ENCODE data around the gene PLA2G4F.

GRCh38 chr15:42201801-42202200 lies 45.4 kb upstream of the PLA2G4F start:
- TF ChIP-seq CTCF (tag by site-specific recombination; IDR thresholded peaks at IDR 0.05) (no peak), TCF7L2 (IDR thresholded peaks at IDR 0.05; ENCODE audit: borderline replicate concordance, low read depth, low read length) (no peak), ZNF174 (tag by site-specific recombination; IDR thresholded peaks at IDR 0.05) (no peak), PRDM10 (tag by site-specific recombination; IDR thresholded peaks at IDR 0.05) (no peak)

Measured in HEK293 (cell line).